Neural progenitor cell (in vitro differentiated cells): ENCODE measurements around the gene ZSCAN9. TPM values are rescaled to one million over a fixed set of nuclear protein-coding genes. Genes with fewer than 3 reads are reported as not detected.

Source experiments
- DNase-seq: peaks from one replicate; pipeline ENCODE4 v3.0.0-alpha.2; 2016; ENCODE audit warnings: low spot score
- H2AFZ ChIP-seq: fragments of 200-600 bp; sonication (generic); replicated peaks from 2 replicates; pipeline ENCODE4 v1.6.1; 2016; ENCODE audit warnings: antibody characterized with exemption
- H3F3A ChIP-seq: fragments of 200-600 bp; sonication (generic); 2 replicates; pipeline ENCODE4 v1.6.1; 2016; ENCODE audit warnings: antibody characterized with exemption, low read depth
- H3K27ac ChIP-seq: fragments of 200-600 bp; sonication (generic); 2 replicates; pipeline ENCODE4 v1.5.1; 2016; ENCODE audit warnings: mild to moderate bottlenecking
- H3K27me3 ChIP-seq: fragments of 200-600 bp; sonication (generic); 2 replicates; pipeline ENCODE4 v1.6.1; 2016; ENCODE audit warnings: mild to moderate bottlenecking, moderate library complexity
- H3K36me3 ChIP-seq: fragments of 200-600 bp; sonication (generic); 2 replicates; pipeline ENCODE4 v1.5.1; 2016
- H3K4me1 ChIP-seq: fragments of 200-600 bp; sonication (generic); 2 replicates; pipeline ENCODE4 v1.6.1; 2016; ENCODE audit warnings: mixed run types
- H3K4me2 ChIP-seq: fragments of 200-600 bp; sonication (generic); 2 replicates; pipeline ENCODE4 v1.6.1; 2016
- H3K4me3 ChIP-seq: fragments of 200-600 bp; sonication (generic); 2 replicates; pipeline ENCODE4 v1.5.1; 2016
- H3K79me2 ChIP-seq: fragments of 200-600 bp; sonication (generic); 2 replicates; pipeline ENCODE4 v1.6.1; 2016; ENCODE audit warnings: low read depth
- H3K9ac ChIP-seq: fragments of 200-600 bp; sonication (generic); 2 replicates; pipeline ENCODE4 v1.6.1; 2016
- H3K9me3 ChIP-seq: fragments of 200-600 bp; sonication (generic); 2 replicates; pipeline ENCODE4 v1.5.1; 2016; ENCODE audit warnings: low read depth
- H4K20me1 ChIP-seq: fragments of 200-600 bp; sonication (generic); 2 replicates; pipeline ENCODE4 v1.6.1; 2016; ENCODE audit warnings: low read depth
- H3K27ac Mint-ChIP-seq: 3 replicates; pipeline ENCODE4 v1.8.0; 2021; ENCODE audit warnings: mixed read lengths
- H3K27me3 Mint-ChIP-seq: 2 replicates; pipeline ENCODE4 v1.8.0; 2022; ENCODE audit warnings: low read depth, mild to moderate bottlenecking, inconsistent platforms, moderate library complexity, mixed read lengths; ENCODE audit not compliant: insufficient read depth
- H3K36me3 Mint-ChIP-seq: 3 replicates; pipeline ENCODE4 v1.8.0; 2021; ENCODE audit warnings: mixed read lengths
- H3K4me1 Mint-ChIP-seq: 3 replicates; pipeline ENCODE4 v1.8.0; 2021; ENCODE audit warnings: mixed read lengths
- H3K4me3 Mint-ChIP-seq: 3 replicates; pipeline ENCODE4 v1.8.0; 2021; ENCODE audit warnings: mild to moderate bottlenecking, moderate library complexity, mixed read lengths
- H3K9me3 Mint-ChIP-seq: 3 replicates; pipeline ENCODE4 v1.8.0; 2020; ENCODE audit warnings: mixed read lengths
- EZH2 ChIP-seq: fragments of 200-600 bp; sonication (generic); IDR thresholded peaks from 2 replicates; pipeline ENCODE4 v1.6.1; 2017; ENCODE audit warnings: antibody characterized with exemption, mild to moderate bottlenecking, moderate library complexity
- EZH2phosphoT487 ChIP-seq: fragments of 200-600 bp; sonication (generic); IDR thresholded peaks from 2 replicates; pipeline ENCODE4 v1.6.1; 2017; ENCODE audit warnings: antibody characterized with exemption
- total RNA-seq: library from RNA; depleted of rRNA; stranded (reverse); fragments of >200 nt; gene quantifications from 2 replicates; pipeline ENCODE4 v1.2.3, GENCODE V29; 2015; ENCODE audit warnings: low replicate concordance
- TF ChIP-seq, protein P1 (sequence below): fragments of 200-600 bp; sonication (generic); IDR thresholded peaks from 2 replicates; pipeline ENCODE4 v1.5.1; 2017; ENCODE audit warnings: antibody characterized with exemption, mild to moderate bottlenecking

ZSCAN9 gene
- total RNA-seq = 34.6 and 34.7 TPM in 2 replicates

DNA sequence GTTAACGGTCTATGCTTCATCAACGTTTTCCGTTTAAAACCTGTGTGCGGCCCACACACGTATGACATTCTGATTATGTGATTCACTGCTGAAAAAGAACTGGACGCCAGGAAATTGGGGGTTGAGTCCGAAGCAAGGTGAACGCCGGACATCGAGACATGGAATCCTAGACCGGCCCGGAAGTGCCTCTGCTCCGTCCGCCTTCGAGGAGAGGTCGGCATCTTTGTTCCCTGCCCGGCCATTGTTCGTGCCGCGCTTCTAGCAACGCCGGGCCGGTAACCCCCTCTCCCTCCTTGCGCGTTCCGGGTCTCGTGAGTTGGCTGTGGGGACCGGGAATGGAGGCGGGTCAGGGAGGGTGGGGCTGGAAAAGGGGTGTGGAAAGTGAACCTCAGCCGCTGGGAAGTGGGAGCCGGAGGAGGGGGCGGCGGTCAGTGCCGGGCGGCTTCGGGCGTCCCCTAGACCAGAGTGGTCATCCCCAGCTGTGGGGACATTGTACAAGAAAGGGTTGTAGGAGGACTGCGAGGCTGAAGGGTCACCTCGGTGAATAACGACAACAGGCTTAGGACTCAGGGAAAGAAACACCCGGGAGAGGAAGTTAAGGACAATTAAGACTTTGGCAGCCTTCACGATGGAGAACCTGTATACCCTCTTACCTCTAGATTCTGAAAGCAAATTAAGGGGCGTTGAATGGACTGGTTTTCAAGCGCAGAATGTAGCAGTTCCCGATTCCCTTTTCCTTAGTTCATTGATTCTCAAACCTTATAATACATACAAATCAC lies at the start of gene ZSCAN9:
ZSCAN9 (plus strand) TSS at position 220 of the 779 bp plus-strand sequence. CDS start 1,810 bp downstream, outside the sequence.
- Mint-ChIP-seq H3K36me3 (peaks cover 25% of the 10 kb centered on the region), H3K27ac (peak within 1 kb of the TSS; percentile 94), H3K4me3 (peak within 1 kb of the TSS; percentile 97), H3K9me3 (no peaks in the 10 kb centered on the region), H3K4me1 (peaks cover 10% of the 10 kb centered on the region), H3K27me3 (peaks cover 4% of the 10 kb centered on the region)
- Histone ChIP-seq H3K27ac (peak within 1 kb of the TSS; percentile 11), H3K4me3 (peak within 1 kb of the TSS; percentile 93), H3K4me2 (peak within 1 kb of the TSS; percentile 84), H3K79me2 (peaks cover 29% of the 10 kb centered on the region), H3F3A (no peaks in the 10 kb centered on the region), H3K4me1 (peaks cover 6% of the 10 kb centered on the region), H3K9ac (peak within 1 kb of the TSS; percentile 63), H4K20me1 (no peaks in the 10 kb centered on the region), H2AFZ (peak within 1 kb of the TSS; percentile 66), H3K9me3 (no peaks in the 10 kb centered on the region), H3K27me3 (peaks cover 42% of the 10 kb centered on the region), H3K36me3 (peaks cover 15% of the 10 kb centered on the region)
- peak; percentile 96 for DNase-seq
- TF ChIP-seq EZH2 = no peak
- TF ChIP-seq, protein P1, sequence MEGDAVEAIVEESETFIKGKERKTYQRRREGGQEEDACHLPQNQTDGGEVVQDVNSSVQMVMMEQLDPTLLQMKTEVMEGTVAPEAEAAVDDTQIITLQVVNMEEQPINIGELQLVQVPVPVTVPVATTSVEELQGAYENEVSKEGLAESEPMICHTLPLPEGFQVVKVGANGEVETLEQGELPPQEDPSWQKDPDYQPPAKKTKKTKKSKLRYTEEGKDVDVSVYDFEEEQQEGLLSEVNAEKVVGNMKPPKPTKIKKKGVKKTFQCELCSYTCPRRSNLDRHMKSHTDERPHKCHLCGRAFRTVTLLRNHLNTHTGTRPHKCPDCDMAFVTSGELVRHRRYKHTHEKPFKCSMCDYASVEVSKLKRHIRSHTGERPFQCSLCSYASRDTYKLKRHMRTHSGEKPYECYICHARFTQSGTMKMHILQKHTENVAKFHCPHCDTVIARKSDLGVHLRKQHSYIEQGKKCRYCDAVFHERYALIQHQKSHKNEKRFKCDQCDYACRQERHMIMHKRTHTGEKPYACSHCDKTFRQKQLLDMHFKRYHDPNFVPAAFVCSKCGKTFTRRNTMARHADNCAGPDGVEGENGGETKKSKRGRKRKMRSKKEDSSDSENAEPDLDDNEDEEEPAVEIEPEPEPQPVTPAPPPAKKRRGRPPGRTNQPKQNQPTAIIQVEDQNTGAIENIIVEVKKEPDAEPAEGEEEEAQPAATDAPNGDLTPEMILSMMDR = no peak
- TF ChIP-seq EZH2phosphoT487 = no peak

DNA sequence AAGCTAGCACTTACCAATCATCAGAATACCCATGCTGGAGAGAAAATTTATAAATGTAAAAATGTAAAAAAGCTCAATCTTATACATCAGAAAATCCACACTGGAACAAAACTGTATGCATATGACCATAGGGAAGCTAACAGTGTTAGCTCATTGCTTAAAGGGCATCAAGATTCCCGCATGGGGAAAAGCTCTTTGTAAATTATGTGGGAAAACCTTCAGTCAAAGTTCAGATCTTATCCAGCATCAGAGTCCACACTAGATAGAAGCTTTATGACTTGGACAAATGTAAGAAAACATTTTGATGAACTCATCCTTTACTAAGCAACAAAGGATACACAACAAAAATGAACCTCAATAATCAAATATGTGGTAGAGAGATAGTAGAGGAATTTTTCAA lies 48.7 kb upstream of the ZSCAN9 start:
- H3K27me3 ChIP-seq = peaks cover 32% of the 10 kb centered on the region
- no peak overlapping the region for H2AFZ ChIP-seq
- no peaks in the 10 kb centered on the region for H3K36me3 ChIP-seq
- no peak overlapping the region for H3K27ac ChIP-seq
- H3F3A ChIP-seq = no peaks in the 10 kb centered on the region
- Mint-ChIP-seq H3K27ac (no peak overlapping the region), H3K27me3 (peaks cover 9% of the 10 kb centered on the region), H3K36me3 (peaks cover 6% of the 10 kb centered on the region), H3K9me3 (peaks cover 14% of the 10 kb centered on the region), H3K4me1 (no peaks in the 10 kb centered on the region), H3K4me3 (no peak overlapping the region)
- no peaks in the 10 kb centered on the region for H3K79me2 ChIP-seq
- no peak overlapping the region for H3K9ac ChIP-seq
- no peaks in the 10 kb centered on the region for H3K9me3 ChIP-seq
- no peak overlapping the region for H3K4me3 ChIP-seq
- DNase-seq = no peak
- no peaks in the 10 kb centered on the region for H3K4me1 ChIP-seq
- no peak overlapping the region for H3K4me2 ChIP-seq
- TF ChIP-seq EZH2 (no peak), EZH2phosphoT487 (no peak)
- TF ChIP-seq, protein P1 = no peak
- H4K20me1 ChIP-seq = no peaks in the 10 kb centered on the region

DNA sequence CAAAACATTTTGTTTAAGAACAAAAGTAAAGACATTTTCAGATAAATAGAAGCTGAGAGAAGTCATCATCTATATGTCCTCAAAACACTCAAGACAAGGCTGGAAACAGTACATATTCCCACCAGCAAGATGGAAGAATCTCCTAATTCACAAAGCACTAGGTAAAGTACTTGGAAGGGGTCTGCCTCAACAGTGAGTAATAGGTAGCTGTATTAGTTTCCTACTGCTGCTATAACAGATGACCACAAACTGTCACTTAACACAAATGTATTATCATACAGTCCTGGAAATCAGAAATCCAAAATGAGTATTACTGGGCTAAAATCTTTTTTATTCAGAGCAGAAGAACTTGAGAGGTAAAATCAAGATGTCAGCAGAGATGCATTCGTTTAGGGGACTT lies 42.8 kb upstream of the ZSCAN9 start:
- no peak overlapping the region for H3K27ac ChIP-seq
- no peak overlapping the region for H2AFZ ChIP-seq
- no peak overlapping the region for H3K4me3 ChIP-seq
- H3K79me2 ChIP-seq = no peaks in the 10 kb centered on the region
- peaks cover 8% of the 10 kb centered on the region for H3K27me3 Mint-ChIP-seq
- no peak for DNase-seq
- H3F3A ChIP-seq = no peaks in the 10 kb centered on the region
- H3K4me1 Mint-ChIP-seq = no peaks in the 10 kb centered on the region
- no peaks in the 10 kb centered on the region for H3K4me1 ChIP-seq
- peaks cover 15% of the 10 kb centered on the region for H3K27me3 ChIP-seq
- H4K20me1 ChIP-seq = no peaks in the 10 kb centered on the region
- H3K4me2 ChIP-seq = no peak overlapping the region
- no peaks in the 10 kb centered on the region for H3K36me3 ChIP-seq
- peaks cover 2% of the 10 kb centered on the region for H3K36me3 Mint-ChIP-seq
- H3K9ac ChIP-seq = no peak overlapping the region
- H3K9me3 ChIP-seq = peaks cover 8% of the 10 kb centered on the region
- no peak overlapping the region for H3K27ac Mint-ChIP-seq
- TF ChIP-seq, protein P1 = no peak
- TF ChIP-seq EZH2phosphoT487 (no peak), EZH2 (no peak)
- H3K4me3 Mint-ChIP-seq = no peak overlapping the region
- H3K9me3 Mint-ChIP-seq = peaks cover 30% of the 10 kb centered on the region
